ENCODE results near the gene SMIM23. TPM values are rescaled to one million over a fixed set of nuclear protein-coding genes. Genes with fewer than 3 reads are reported as not detected.

The SMIM23 gene
- total and polyA plus RNA-seq, 2 of the 13 experiments (the other 11 are each of a cell fraction or from before 2014, with no cell fraction given) = not detected

GRCh38 chr5:171757853-171758535, 27.6 kb upstream of the SMIM23 start:
- no peak overlapping the region for H3K27ac ChIP-seq (ENCODE audit: extremely low read length, insufficient read depth, low read length)
- no TSS peak for BruUV-seq (replicated peaks)
- H3K9ac ChIP-seq (ENCODE audit: insufficient read depth, low read depth, low read length) = no peak overlapping the region
- no peak overlapping the region for H2AFZ ChIP-seq (ENCODE audit: low read length)
- 0% methylated on average over 4 of the region's 4 CpGs for WGBS (ENCODE audit: low lambda C conversion rate)
- no peak overlapping the region for H3K4me2 ChIP-seq (ENCODE audit: low read depth, low read length)
- ChIA-PET POLR2A (no interaction called here), CTCF (ENCODE audit: low intra/inter-chr PET ratio, low total read pairs) (no interaction called here)
- in situ Hi-C loops (cut with HindIII; ENCODE audit: extremely low pct_ligation_motif_present, low pct_unique_long_range_greater_than_20kb) (no loop called here), intact Hi-C loops (cut with micrococcal nuclease; ENCODE audit: unreplicated experiment) (no loop called here)
- ATAC-seq (peak; percentile 59; the same call in 1 of the 3 replicates), FAIRE-seq (no peak), DNase-seq (ENCODE audit: low spot score) (peak; percentile 30)
- H3K79me2 ChIP-seq (ENCODE audit: insufficient read depth, low read length) = no peaks in the 10 kb centered on the region
- H4K20me1 ChIP-seq (ENCODE audit: insufficient read depth, low read length) = no peaks in the 10 kb centered on the region
- TF ChIP-seq AKAP8 (CRISPR knock-in tag; IDR thresholded peaks at IDR 0.05) (no peak), ATF7 (IDR thresholded peaks at IDR 0.05) (peak; percentile 98), ATF7 (CRISPR knock-in tag; IDR thresholded peaks at IDR 0.05) (no peak), ZNF329 (CRISPR knock-in tag; IDR thresholded peaks at IDR 0.05; ENCODE audit: low read depth) (peak; percentile 95), FOSL2 (CRISPR knock-in tag; IDR thresholded peaks at IDR 0.05) (peak; percentile 65), CREB1 (IDR thresholded peaks at IDR 0.05) (peak; percentile 91), CREB1 (CRISPR knock-in tag; IDR thresholded peaks at IDR 0.05) (peak; percentile 20; the same call in 1 of the 2 replicates)
- TF ChIP-seq, protein P1, sequence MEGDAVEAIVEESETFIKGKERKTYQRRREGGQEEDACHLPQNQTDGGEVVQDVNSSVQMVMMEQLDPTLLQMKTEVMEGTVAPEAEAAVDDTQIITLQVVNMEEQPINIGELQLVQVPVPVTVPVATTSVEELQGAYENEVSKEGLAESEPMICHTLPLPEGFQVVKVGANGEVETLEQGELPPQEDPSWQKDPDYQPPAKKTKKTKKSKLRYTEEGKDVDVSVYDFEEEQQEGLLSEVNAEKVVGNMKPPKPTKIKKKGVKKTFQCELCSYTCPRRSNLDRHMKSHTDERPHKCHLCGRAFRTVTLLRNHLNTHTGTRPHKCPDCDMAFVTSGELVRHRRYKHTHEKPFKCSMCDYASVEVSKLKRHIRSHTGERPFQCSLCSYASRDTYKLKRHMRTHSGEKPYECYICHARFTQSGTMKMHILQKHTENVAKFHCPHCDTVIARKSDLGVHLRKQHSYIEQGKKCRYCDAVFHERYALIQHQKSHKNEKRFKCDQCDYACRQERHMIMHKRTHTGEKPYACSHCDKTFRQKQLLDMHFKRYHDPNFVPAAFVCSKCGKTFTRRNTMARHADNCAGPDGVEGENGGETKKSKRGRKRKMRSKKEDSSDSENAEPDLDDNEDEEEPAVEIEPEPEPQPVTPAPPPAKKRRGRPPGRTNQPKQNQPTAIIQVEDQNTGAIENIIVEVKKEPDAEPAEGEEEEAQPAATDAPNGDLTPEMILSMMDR (CRISPR knock-in tag; IDR thresholded peaks at IDR 0.05) = no peak
- peaks cover 11% of the 10 kb centered on the region; the same call in 1 of the 2 replicates for H3K4me1 ChIP-seq (ENCODE audit: insufficient read depth, low read length)
- no peak overlapping the region for H3K4me3 ChIP-seq (replicated peaks in 1 of 3; ENCODE audit: insufficient read depth in 1 of 3, low read depth in 2 of 3, low read length in 3 of 3)
- no peaks in the 10 kb centered on the region for H3K9me3 ChIP-seq (ENCODE audit: low read length)
- H3K27me3 ChIP-seq (ENCODE audit: control insufficient read depth in 1 of 2, insufficient read depth in 2 of 2, low read length in 2 of 2) = no peaks in the 10 kb centered on the region
- no peaks in the 10 kb centered on the region for H3K36me3 ChIP-seq (replicated peaks in 1 of 2; ENCODE audit: control insufficient read depth in 1 of 2, insufficient read depth in 2 of 2, low read length in 2 of 2)
